SIG-M5 treated with dmso at 0.1 percent for 504 hours (cell line): ENCODE results near the gene CRYBB3.
A peak's percentile ranks its signal among the peaks of the same experiment; 100 is the strongest.
"Not testable (repeated sequence)": the region's sequence is repeated elsewhere in the genome, so short reads cannot be mapped to it uniquely, and the experiment has no call there.

Experiments
- DNase-seq: peaks from one replicate; lab custom pipeline; 2025; ENCODE audit not compliant: unreplicated experiment; lab: John Stamatoyannopoulos, UW

The CRYBB3 gene

GRCh38 chr22:25204547-25204946, 4.9 kb downstream of the CRYBB3 start:
- DNase-seq, result not testable (repeated sequence)

- DNase-seq, result no peak
Measured at GRCh38 chr22:25205847-25206246, 6.2 kb downstream of the CRYBB3 start.

GRCh38 chr22:25206998-25207397, 7.3 kb downstream of the CRYBB3 start:
- DNase-seq, result no peak

GRCh38 chr22:25207553-25208157, 8.0 kb downstream of the CRYBB3 start:
- no peak for DNase-seq

GRCh38 chr22:25208328-25208727, 8.7 kb downstream of the CRYBB3 start:
- DNase-seq, result no peak

DNA sequence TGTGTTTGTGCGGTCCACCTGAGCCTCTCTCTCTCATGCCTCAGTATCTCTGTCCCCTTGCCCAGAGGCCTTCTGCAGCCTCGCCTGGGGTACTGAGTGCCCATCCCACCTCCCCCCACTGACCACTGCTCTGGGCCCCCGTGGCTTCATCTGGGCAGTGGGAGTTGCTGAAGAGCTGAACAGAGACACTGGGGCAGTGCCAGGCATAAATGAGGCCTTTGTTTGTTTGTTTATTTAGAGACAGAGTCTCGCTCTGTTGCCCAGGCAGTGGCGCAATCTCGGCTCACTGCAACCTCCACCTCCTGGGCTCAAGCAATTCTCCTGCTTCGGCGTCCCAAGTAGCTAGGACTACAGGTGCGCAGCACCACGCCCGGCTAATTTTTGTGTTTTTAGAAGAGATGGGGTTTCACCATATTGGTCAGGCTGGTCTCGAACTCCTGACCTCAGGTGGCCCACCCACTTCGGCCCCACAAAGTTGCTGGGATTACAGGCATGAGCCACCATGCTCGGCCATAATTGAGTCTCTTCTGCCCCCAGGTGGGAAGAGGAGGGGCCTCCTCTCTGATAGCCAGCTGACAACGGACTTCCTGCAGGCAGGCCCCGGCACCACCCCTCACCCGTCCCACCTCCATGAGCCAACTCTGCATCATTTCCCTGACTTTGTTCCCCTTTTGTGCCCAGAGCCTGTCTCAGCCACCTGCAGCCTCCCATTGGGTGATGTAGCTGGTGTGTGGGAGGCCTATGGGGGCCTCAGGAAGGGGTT, 9.3 kb downstream of the CRYBB3 start:
- no peak for DNase-seq

DNA sequence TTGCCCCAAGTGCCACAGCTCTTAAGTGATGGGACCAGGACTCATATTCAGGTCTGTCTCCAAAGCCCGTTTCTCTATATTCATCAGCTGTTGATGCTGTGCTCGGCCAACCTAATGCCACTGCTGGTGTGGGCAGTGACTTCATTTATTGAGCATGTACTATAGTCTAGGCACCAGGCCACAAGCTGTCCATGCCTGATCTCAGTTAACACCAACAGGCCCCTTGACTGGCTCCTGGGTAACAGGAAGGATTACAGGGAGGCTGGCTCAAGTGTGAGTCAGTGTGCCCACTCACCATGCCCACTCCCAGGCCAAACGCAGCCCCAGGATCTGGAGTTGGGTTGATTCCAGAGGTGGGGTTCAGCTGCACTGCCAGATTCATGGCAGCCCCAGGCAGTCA, 11.1 kb downstream of the CRYBB3 start:
- DNase-seq, result no peak

- DNase-seq, result no peak
Measured at GRCh38 chr22:25212337-25212736, 12.7 kb downstream of the CRYBB3 start.

DNA sequence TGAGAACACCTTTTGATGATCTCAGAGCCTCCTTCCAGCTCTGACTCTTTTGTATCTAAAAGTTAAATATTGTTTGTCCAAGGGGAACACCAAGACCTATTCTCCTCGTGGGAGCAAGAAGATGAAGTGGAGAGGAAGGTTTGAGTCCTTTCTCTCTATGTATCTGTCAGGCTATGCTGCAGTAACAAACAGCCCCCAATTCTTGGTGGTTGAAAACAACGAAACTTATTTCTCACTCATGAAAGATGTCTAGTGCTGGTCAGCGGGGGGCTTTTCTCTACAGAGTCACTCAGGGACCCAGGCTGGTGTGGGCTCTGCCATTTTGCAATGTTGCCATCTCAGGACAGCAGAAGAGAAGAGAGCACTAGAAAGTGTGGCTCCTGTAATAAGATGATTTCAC, 13.6 kb downstream of the CRYBB3 start:
- no peak for DNase-seq

DNA sequence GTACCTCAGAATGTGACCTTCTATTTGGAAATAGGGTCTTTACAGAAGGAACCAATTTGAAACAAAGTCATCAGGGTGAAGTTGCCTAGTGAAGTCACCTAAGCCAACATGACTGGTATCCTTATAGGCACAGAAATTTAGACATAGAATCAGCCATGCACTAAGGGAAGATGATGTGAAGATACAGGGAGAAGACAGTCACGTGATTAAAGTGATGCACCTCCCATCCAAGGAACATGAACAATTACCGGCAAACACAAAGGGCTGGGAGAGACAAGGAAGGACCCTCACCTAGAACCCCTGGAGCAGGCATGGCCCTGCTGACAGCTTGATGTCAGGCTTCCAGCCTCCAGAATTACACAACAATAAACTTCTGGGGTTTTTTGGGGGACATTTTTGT, 16.6 kb downstream of the CRYBB3 start:
- no peak for DNase-seq

GRCh38 chr22:25219211-25219689, 19.6 kb downstream of the CRYBB3 start, which contains the start of gene CRYBB2:
TSS of gene CRYBB2 (plus strand) at chr22:25219639. CDS start at chr22:25221430, 1,791 bp downstream.
- no peak for DNase-seq

DNA sequence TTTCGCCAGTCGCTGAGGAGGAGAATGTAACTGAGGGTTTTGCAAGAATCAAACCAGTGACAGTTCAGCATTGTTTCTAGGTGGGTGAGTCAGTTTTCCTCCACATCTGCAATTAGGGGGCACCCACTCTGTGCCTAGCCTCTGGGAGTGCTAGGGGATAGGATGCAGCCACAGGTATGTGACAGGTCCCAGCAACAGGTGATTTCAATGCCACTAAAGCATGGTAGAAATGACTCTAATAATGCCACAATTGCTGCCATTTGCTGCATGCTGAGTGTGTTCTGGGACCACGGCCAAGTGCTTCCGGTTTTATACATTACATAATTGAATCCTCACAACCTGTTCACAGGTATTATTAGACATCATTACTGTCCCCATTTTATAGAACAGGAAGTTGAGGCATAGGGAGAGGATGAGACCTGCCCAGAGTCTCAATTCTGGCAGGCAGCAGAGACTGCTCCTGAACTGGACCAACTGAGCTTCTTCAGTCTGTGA, 20.3 kb downstream of the CRYBB3 start:
- DNase-seq, result no peak

- DNase-seq, result no peak
Measured at GRCh38 chr22:25221790-25222189, 22.1 kb downstream of the CRYBB3 start.

- DNase-seq, result no peak
Measured at GRCh38 chr22:25223269-25223850, 23.7 kb downstream of the CRYBB3 start.

GRCh38 chr22:25228822-25229221, 29.2 kb downstream of the CRYBB3 start:
- no peak for DNase-seq

DNA sequence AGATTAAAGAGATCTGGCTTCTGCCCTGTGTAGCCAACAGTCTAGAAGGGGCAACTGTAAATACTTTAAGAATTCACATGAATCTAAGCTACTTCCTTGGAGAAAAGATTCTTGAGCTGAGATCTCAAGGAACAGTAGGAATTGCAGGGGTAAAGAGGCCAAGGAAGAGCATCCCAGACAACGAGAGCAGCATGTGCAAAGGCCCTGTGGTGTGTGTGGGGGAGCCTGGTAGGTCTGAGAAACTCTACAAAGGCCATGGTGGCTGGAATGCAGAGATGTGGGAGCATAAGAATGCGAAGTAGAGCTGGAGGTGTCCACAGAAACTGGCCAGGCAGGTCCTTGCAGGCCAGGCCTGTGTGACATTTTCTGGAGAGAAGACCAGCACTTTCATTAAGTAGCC, 31.1 kb downstream of the CRYBB3 start:
- not testable (repeated sequence) for DNase-seq

DNA sequence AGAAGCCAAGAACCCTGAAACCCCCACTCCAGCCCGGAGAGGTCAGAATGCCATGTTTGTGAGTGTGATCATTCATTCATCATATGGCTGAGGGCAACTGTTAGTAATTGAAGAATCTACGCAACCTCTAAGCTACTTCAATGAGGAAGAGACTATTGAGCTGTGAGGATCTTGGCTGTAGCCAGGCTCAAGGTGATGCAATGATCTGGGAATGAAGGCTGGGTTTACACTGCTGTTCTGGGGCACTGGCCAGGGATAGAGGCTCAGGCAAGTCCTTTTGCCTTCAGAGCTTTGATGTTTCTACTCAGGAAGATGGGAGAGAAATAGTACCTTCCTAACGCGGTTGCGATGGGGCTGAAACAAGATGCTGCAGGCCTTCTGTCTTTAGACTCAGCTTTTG, 32.6 kb downstream of the CRYBB3 start:
- DNase-seq, result no peak

- not testable (repeated sequence) for DNase-seq
Measured at GRCh38 chr22:25233706-25234105, 34.0 kb downstream of the CRYBB3 start.

DNA sequence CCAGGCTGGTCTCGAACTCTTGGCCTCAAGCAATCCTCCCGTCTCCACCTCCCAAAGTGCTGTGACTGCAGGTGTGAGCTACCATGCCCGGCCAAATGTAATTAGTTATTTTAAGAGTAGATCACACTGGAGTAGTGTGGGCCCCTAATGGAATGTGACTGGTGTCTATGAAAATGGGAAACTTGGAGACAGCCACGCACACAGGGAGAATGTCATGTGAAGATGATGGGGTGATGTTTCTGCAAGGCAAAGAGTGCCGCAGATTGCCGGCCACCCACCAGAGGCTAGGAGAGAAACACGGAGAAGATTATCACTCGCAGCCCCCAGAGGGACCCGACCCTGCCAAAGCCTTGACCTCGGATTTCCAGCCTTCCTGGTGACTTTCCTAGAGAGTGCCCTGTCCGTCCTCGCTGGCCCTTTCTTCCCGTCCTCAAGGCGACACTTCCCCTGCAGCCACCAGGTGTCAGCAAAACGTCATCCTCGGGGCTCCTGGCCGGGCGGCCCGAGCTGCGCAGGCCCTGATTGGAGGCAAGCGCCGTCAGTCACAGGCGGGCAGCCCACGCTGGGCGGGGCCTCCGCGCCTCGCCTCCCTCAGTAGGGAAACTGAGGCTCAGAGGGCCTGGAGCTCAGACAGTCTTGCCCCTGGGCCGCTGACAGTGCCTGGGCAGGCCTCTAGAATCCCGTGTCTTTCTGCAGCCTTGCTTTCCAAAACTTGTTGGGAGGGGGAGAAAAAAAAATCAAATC, 36.1 kb downstream of the CRYBB3 start:
- DNase-seq, result peak; percentile 37

DNA sequence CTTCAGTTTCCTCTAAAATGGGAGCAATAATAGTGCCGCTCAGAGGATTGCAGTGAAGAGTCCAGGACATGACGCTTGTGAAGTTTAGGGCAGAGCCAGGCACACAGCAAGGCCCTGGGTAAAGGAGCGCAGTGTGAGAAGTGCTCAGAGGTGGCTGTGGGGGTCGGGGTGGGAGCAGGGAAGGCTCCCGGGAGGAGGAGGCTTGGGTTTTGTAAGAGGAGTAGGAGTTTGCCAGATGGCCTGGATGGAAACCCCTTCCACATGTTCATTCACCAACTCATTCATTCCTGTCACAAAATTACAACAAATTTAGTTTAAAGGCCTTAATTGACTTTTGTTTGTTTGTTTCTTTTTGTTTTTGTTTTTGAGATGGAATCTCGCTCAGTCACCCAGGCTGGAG, 36.8 kb downstream of the CRYBB3 start:
- DNase-seq, result no peak

- DNase-seq, result no peak
Measured at GRCh38 chr22:25237503-25237902, 37.8 kb downstream of the CRYBB3 start.
